GM04504 (cell line): ENCODE measurements around the gene STH.

Experiments used
- DNase-seq: peaks from one replicate; pipeline ENCODE4 v3.0.0-alpha.2; 2012; ENCODE audit warnings: low read depth

Gene STH

GRCh38 chr17:46027048-46027975, 28.3 kb downstream of the STH start:
- DNase-seq, result no peak

GRCh38 chr17:46027976-46028325, 28.9 kb downstream of the STH start:
- no peak for DNase-seq

GRCh38 chr17:46028374-46028773, 29.3 kb downstream of the STH start:
- DNase-seq, result no peak

GRCh38 chr17:46028981-46029565, 30.0 kb downstream of the STH start:
- no peak for DNase-seq

GRCh38 chr17:46029627-46030026, 30.6 kb downstream of the STH start:
- no peak for DNase-seq

GRCh38 chr17:46030752-46031151, 31.7 kb downstream of the STH start:
- DNase-seq, result no peak

- DNase-seq, result no peak
Measured at GRCh38 chr17:46031440-46031839, 32.4 kb downstream of the STH start.

- DNase-seq, result no peak
Measured at GRCh38 chr17:46031920-46032319, 32.9 kb downstream of the STH start.

- no peak for DNase-seq
Measured at GRCh38 chr17:46032909-46033308, 33.9 kb downstream of the STH start.

- no peak for DNase-seq
Measured at GRCh38 chr17:46033392-46033791, 34.3 kb downstream of the STH start.

- no peak for DNase-seq
Measured at GRCh38 chr17:46035112-46035818, 36.2 kb downstream of the STH start.

GRCh38 chr17:46036491-46036890, 37.4 kb downstream of the STH start:
- DNase-seq, result no peak

- no peak for DNase-seq
Measured at GRCh38 chr17:46037722-46038255, 38.7 kb downstream of the STH start.

GRCh38 chr17:46038414-46038813, 39.4 kb downstream of the STH start:
- no peak for DNase-seq

GRCh38 chr17:46038937-46039336, 39.9 kb downstream of the STH start:
- no peak for DNase-seq

GRCh38 chr17:46039592-46040186, 40.6 kb downstream of the STH start:
- DNase-seq, result no peak

GRCh38 chr17:46042246-46042645, 43.2 kb downstream of the STH start:
- DNase-seq, result no peak

- no peak for DNase-seq
Measured at GRCh38 chr17:46042925-46043324, 43.9 kb downstream of the STH start.

- DNase-seq, result no peak
Measured at GRCh38 chr17:46043606-46044005, 44.6 kb downstream of the STH start.

- DNase-seq, result peak; percentile 76
Measured at GRCh38 chr17:46044286-46044928, 45.4 kb downstream of the STH start.

GRCh38 chr17:46044989-46045388, 45.9 kb downstream of the STH start:
- no peak for DNase-seq

GRCh38 chr17:46045639-46046038, 46.6 kb downstream of the STH start:
- DNase-seq, result no peak
